AG04450 (cell line): ENCODE data around the gene CTSH. TPM values are rescaled to one million over a fixed set of nuclear protein-coding genes. Genes with fewer than 3 reads are reported as not detected.

Experiments used
- CTCF ChIA-PET: fragments of 300-600, 350-600 bp; formaldehyde crosslinking; extraction: SDS; loops from one replicate; lab custom pipeline; 2022; ENCODE audit warnings: antibody characterized with exemption, inconsistent platforms; lab: Charles Lee
- POLR2A ChIA-PET: fragments of 350-600 bp; formaldehyde crosslinking; extraction: SDS; loops from one replicate; lab custom pipeline; 2021; ENCODE audit warnings: antibody characterized with exemption, inconsistent platforms; lab: Yijun Ruan, JAX
- DNase-seq: peaks from one replicate; pipeline ENCODE4 v3.0.0-alpha.2; 2011; ENCODE audit warnings: low read depth, low spot score
- H3K27ac ChIP-seq: one replicate; pipeline ENCODE4 v1.5.1; 2012; ENCODE audit warnings: low read depth, low read length, control low read depth
- H3K27me3 ChIP-seq: one replicate; pipeline ENCODE4 v1.6.0; 2012; ENCODE audit warnings: low read length; ENCODE audit not compliant: control insufficient read depth, insufficient read depth
- H3K4me3 ChIP-seq: 2 replicates; pipeline ENCODE4 v1.5.1; 2011; ENCODE audit warnings: mild to moderate bottlenecking, low read depth, low read length, control low read depth
- H3K9me3 ChIP-seq: 2 replicates; pipeline ENCODE4 v1.5.1; 2012; ENCODE audit warnings: low read length; ENCODE audit not compliant: control insufficient read depth, insufficient read depth
- polyA plus RNA-seq: library from polyadenylated mRNA; depleted of rRNA; stranded (reverse); fragments of >200 nt; gene quantifications from 2 replicates; pipeline ENCODE4 v1.2.3, GENCODE V29; 2011
- TF ChIP-seq, protein P1 (sequence below): IDR thresholded peaks from 2 replicates; pipeline ENCODE4 v1.5.1; 2011; ENCODE audit warnings: low read depth, low read length, control low read depth, inconsistent platforms

Gene CTSH
- polyA plus RNA-seq, 1 experiment, result 4.8 TPM

DNA sequence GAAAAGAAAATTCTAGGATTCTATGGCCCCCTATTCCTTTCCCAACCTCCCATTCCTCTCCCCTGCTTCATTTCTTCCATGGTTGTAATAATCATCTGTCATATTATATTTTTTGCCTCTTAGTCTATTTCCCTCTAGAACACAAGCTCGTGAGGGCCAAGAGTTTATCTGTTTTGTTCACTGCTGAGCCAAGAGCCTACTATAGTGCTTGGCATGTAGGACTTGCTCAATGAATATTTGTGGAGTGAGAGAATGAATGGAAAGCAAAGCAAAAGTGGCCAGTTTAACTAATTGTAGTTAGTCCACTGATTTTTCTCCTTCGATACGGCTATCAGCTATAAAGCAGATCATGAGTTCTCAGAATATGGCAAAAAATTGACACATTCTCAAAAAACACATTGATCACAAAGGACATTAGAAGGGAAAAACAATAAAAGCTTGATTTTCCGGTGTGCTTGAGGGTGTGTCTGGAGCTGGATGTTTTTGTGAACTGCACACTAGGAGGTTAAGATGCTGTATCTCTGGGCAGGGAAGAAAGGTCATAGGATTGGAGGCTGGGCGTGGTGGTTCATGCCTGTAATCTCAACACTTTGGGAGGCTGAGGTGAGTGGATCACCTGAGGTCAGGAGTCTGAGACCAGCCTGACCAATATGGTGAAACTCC, 25.0 kb upstream of the CTSH start:
- Histone ChIP-seq H3K27me3 (peaks cover 5% of the 10 kb centered on the region), H3K9me3 (no peaks in the 10 kb centered on the region), H3K27ac (no peak overlapping the region), H3K4me3 (no peak overlapping the region)
- TF ChIP-seq, protein P1, sequence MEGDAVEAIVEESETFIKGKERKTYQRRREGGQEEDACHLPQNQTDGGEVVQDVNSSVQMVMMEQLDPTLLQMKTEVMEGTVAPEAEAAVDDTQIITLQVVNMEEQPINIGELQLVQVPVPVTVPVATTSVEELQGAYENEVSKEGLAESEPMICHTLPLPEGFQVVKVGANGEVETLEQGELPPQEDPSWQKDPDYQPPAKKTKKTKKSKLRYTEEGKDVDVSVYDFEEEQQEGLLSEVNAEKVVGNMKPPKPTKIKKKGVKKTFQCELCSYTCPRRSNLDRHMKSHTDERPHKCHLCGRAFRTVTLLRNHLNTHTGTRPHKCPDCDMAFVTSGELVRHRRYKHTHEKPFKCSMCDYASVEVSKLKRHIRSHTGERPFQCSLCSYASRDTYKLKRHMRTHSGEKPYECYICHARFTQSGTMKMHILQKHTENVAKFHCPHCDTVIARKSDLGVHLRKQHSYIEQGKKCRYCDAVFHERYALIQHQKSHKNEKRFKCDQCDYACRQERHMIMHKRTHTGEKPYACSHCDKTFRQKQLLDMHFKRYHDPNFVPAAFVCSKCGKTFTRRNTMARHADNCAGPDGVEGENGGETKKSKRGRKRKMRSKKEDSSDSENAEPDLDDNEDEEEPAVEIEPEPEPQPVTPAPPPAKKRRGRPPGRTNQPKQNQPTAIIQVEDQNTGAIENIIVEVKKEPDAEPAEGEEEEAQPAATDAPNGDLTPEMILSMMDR, result no peak
- no peak for DNase-seq
- CTCF ChIA-PET, result interaction anchor here (2.1 kb wide), 1 partner anchor 9 kb away, joined by 14 read pairs; no protein-coding TSS in a partner anchor
- POLR2A ChIA-PET, result no interaction called here

DNA sequence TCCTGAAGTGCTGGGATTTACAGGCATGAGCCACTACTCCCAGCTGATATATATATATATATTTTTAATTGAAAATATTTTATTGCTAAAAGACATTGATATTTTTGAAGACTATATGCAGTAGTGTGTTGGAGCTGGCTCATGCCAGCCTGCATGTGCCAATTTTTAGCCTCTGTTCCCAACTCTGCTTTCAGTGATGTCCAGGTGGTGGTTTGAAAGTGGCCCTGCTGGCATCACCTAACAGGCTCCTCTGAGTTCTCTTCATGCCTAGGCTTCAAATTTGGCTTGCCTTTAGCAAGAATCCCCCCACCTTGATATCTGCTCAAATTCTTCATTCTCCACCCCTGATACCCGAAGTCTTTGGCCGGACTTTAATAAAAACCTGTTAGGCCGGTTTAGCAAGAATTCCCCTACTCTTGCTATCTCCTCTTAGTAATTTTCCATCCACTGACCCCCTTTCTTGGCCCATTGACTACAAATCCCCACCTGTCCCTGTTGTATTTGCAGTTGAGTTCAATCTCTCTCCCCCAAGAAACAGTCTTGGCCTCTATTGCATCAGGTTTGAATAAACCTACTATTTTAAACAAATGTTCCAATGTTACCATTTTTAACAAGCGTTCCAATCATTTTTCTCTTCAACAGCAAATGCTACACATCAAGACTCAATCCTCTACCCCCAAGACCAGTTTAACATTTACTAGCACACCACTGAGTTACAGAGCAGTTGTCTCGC, 23.9 kb upstream of the CTSH start:
- no peak overlapping the region for H3K27ac ChIP-seq
- no peak for DNase-seq
- ChIA-PET POLR2A (no interaction called here), CTCF (interaction anchor here (0.8 to 1.9 kb wide), 3 partner anchors 11 to 17 kb away, joined by 4 to 13 read pairs (median 4); no protein-coding TSS in a partner anchor)
- TF ChIP-seq, protein P1, result no peak
- H3K9me3 ChIP-seq, result no peaks in the 10 kb centered on the region
- H3K27me3 ChIP-seq, result peaks cover 5% of the 10 kb centered on the region
- H3K4me3 ChIP-seq, result no peak overlapping the region

DNA sequence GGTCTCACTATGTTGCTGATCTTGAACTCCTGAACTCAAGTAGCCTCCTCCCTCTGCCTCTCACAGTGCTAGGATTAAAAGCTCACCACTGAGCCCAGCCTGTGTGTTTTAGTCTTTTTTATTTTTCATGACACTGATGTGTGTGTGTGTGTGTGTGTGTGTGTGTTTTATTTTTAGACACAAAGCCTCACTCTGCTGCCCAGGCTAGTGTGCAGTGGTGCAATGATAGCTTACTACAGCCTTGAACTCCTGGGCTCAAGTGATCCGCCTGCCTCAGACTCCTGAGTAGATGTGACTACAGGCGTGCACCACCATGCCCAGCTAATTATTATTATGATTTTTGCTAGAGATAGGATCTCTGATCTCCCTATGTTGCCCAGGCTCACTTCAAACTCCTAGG, 23.3 kb upstream of the CTSH start:
- TF ChIP-seq, protein P1, result no peak
- Histone ChIP-seq H3K27ac (no peak overlapping the region), H3K4me3 (no peak overlapping the region), H3K27me3 (peaks cover 5% of the 10 kb centered on the region), H3K9me3 (no peaks in the 10 kb centered on the region)
- POLR2A ChIA-PET, result no interaction called here
- DNase-seq, result no peak
- CTCF ChIA-PET, result interaction anchor here (0.8 to 1.9 kb wide), 3 partner anchors 11 to 17 kb away, joined by 4 to 13 read pairs (median 4); no protein-coding TSS in a partner anchor

DNA sequence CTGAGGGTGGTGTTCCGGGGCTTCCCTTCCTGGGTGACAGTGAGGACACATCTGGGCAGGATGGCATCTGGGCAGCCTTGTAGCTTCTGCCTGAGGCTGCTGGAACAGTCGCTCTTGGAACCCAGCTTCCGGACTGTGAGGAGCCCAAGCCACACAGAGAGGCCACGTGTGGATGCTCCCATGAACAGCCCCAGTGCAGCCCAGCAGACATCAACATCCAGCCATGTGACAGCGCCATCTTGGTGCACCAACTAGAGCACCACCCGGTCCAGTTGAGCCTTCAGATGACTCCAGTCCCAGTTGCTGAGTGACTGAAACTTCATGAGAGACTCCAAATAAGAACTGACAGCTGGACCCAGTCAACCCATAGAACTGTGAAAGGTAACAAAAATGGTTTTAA, 15.5 kb upstream of the CTSH start:
- ChIA-PET POLR2A (no interaction called here), CTCF (interaction anchor here (1.0 to 1.6 kb wide), 2 partner anchors 47 to 224 kb away, joined by 4 read pairs; no protein-coding TSS in a partner anchor)
- H3K4me3 ChIP-seq, result no peak overlapping the region
- H3K27ac ChIP-seq, result no peak overlapping the region
- TF ChIP-seq, protein P1, result no peak
- H3K9me3 ChIP-seq, result peaks cover 5% of the 10 kb centered on the region
- DNase-seq, result no peak
- peaks cover 8% of the 10 kb centered on the region for H3K27me3 ChIP-seq

DNA sequence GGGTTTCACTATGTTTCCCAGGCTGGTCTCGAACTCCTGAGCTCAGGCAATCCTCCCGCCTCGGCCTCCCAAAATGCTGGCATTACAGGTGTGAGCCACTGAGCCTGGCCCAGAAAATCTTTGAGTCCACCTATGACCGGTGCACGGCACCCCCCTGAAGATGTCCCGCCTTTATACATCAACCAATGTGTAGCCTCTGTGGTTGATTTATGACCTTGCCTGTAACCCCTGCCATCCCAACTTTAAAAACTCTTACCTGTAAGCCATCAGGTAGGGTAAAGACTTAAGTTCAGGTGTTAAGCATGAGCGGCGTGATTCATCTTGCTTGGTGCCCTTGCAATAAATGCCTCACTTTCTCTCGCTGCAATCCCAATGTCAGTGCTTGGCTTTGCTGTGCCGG, 14.5 kb upstream of the CTSH start:
- Histone ChIP-seq H3K9me3 (peaks cover 5% of the 10 kb centered on the region), H3K4me3 (no peak overlapping the region), H3K27me3 (peaks cover 11% of the 10 kb centered on the region), H3K27ac (no peak overlapping the region)
- TF ChIP-seq, protein P1, result no peak
- ChIA-PET POLR2A (no interaction called here), CTCF (interaction anchor here (0.7 kb wide), 1 partner anchor 10 kb away, joined by 3 read pairs; no protein-coding TSS in a partner anchor)
- no peak for DNase-seq
